Kidney (tissue), 14 donors: ENCODE measurements around the gene LRRC57. TPM values are rescaled to one million over a fixed set of nuclear protein-coding genes. Genes with fewer than 3 reads are reported as not detected.

Experiments
- DNase-seq, 5 donors: peaks; one replicate each; pipeline ENCODE4 v3.0.0-alpha.2; 2013 to 2020
- FAIRE-seq: peaks from 2 replicates; lab custom pipeline; 2012; peaks lifted over from hg19 to GRCh38; lab: Jason Lieb, UNC
- H3K27ac ChIP-seq, 2 donors: one replicate each; pipeline ENCODE4 v1.7.0; 2013; ENCODE audit warnings: low read depth in 2 of 2, low read length in 2 of 2, inconsistent platforms in 1 of 2
- H3K27me3 ChIP-seq: one replicate; pipeline ENCODE4 v1.7.1; 2013; ENCODE audit warnings: low read length, inconsistent platforms; ENCODE audit not compliant: control insufficient read depth, insufficient read depth
- H3K36me3 ChIP-seq, 3 donors: one replicate each; pipeline versions ENCODE4 v1.7.0 to v1.7.1; 2013; ENCODE audit warnings: low read length in 3 of 3, control low read depth in 1 of 3, inconsistent platforms in 1 of 3; ENCODE audit not compliant: insufficient read depth in 3 of 3, control insufficient read depth in 2 of 3
- H3K4me1 ChIP-seq, 3 donors: one replicate each; pipeline versions ENCODE4 v1.7.0 to v1.7.1; 2013; ENCODE audit warnings: low read length in 3 of 3, inconsistent platforms in 1 of 3, low read depth in 1 of 3; ENCODE audit not compliant: control insufficient read depth in 2 of 3, insufficient read depth in 2 of 3
- H3K4me3 ChIP-seq, 3 donors: one replicate each; pipeline versions ENCODE4 v1.7.0 to v1.8.1; 2013; ENCODE audit warnings: low read length in 3 of 3, control low read depth in 1 of 3, inconsistent platforms in 1 of 3
- H3K9ac ChIP-seq, 3 donors: one replicate each; pipeline versions ENCODE4 v1.7.0 to v1.7.1; 2013; ENCODE audit warnings: low read length in 3 of 3, control low read depth in 1 of 3, inconsistent platforms in 1 of 3
- H3K9me3 ChIP-seq, 3 donors: one replicate each; pipeline versions ENCODE4 v1.7.0 to v1.7.1; 2013; ENCODE audit warnings: low read length in 3 of 3, control low read depth in 1 of 3, inconsistent platforms in 1 of 3; ENCODE audit not compliant: control insufficient read depth in 2 of 3, insufficient read depth in 1 of 3
- CTCF ChIP-seq: IDR thresholded peaks from 3 replicates; pipeline ENCODE4 v1.5.1; 2012; ENCODE audit warnings: mild to moderate bottlenecking, moderate library complexity, borderline replicate concordance; ENCODE audit not compliant: insufficient read depth; ENCODE audit errors: extremely low read depth
- intact Hi-C: fragments of 100-400 bp; cut with DNase I; formaldehyde crosslinking; loops from one replicate; pipeline ENCODE4 v1.11.1; 2022
- polyA plus RNA-seq: library from polyadenylated mRNA; stranded (reverse); fragments of 350-450 nt; fragmentation: Illumina TruSeq; extraction: RNeasy Lipid Tissue Mini Kit (QIAGEN cat#74804); gene quantifications from one replicate; pipeline ENCODE4 v1.2.3, GENCODE V29; 2014; ENCODE audit warnings: low read depth, low replicate concordance; ENCODE audit not compliant: insufficient read depth
- total RNA-seq: library from RNA; stranded (reverse); fragmentation: NEBNext Ultra II Directional; extraction: Animal tissue kit (Norgen Biotek cat#: 25700); gene quantifications from one replicate; pipeline ENCODE4 v1.2.1, GENCODE V29; 2021
- donor health status: control.
- donor health status: control.
- donor health status: control.
- donor health status: control.
- donor health status: control.
- donor health status: DM: yes; HTN: yes; CAD: no.
- donor health status: Normal renal cell carcinoma (clear cell type).

Gene LRRC57
- total and polyA plus RNA-seq, 2 donors from 2014 or later = 8.6 to 21.1 TPM

GRCh38 chr15:42581272-42581730 is 32.7 kb upstream of the LRRC57 start:
- Histone ChIP-seq H3K4me3 (peak overlapping the region; percentile 49 to 65 (median 51)), H3K36me3 (no peaks in the 10 kb centered on the region), H3K4me1 (peaks cover 3 to 5% (median 4%) of the 10 kb centered on the region in 3 donors), H3K9ac (peak overlapping the region; percentile 10 to 20 (median 13)), H3K27ac (no peak overlapping the region), H3K27me3 (no peaks in the 10 kb centered on the region), H3K9me3 (no peaks in the 10 kb centered on the region)
- TF ChIP-seq CTCF = no peak
- FAIRE-seq (no peak), DNase-seq (peak; percentile 87 to 96 (median 94))
- intact Hi-C loops = no loop called here

- FAIRE-seq (no peak), DNase-seq (no peak)
- intact Hi-C loops = no loop called here
- Histone ChIP-seq H3K27me3 (no peaks in the 10 kb centered on the region), H3K27ac (no peak overlapping the region), H3K9me3 (no peaks in the 10 kb centered on the region), H3K4me3 (no peak overlapping the region), H3K9ac (no peak overlapping the region), H3K4me1 (peaks cover 3 to 9% (median 8%) of the 10 kb centered on the region in 3 donors), H3K36me3 (no peaks in the 10 kb centered on the region)
- TF ChIP-seq CTCF = no peak
Measured at GRCh38 chr15:42578984-42579537, 30.5 kb upstream of the LRRC57 start.

- H3K4me3 ChIP-seq = no peak overlapping the region
- H3K36me3 ChIP-seq = no peaks in the 10 kb centered on the region
- no peaks in the 10 kb centered on the region for H3K27me3 ChIP-seq
- H3K27ac ChIP-seq = no peak overlapping the region
- no peak overlapping the region for H3K9ac ChIP-seq
- no peaks in the 10 kb centered on the region for H3K9me3 ChIP-seq
- FAIRE-seq (no peak), DNase-seq (no peak)
- TF ChIP-seq CTCF = no peak
- intact Hi-C loops = no loop called here
- H3K4me1 ChIP-seq = peaks cover 3 to 9% (median 8%) of the 10 kb centered on the region in 3 donors
Measured at GRCh38 chr15:42577514-42578031, 29.0 kb upstream of the LRRC57 start.
